ENCODE measurements around the gene DTNB. TPM values are rescaled to one million over a fixed set of nuclear protein-coding genes. Genes with fewer than 3 reads are reported as not detected.

DTNB gene
- total and polyA plus RNA-seq, 10 of the 15 experiments (the other 5 are each of a cell fraction or from before 2014, with no cell fraction given) = 4.5 to 30.6 (median 11.9) TPM

- TF ChIP-seq IRF5 (IDR thresholded peaks at IDR 0.05; ENCODE audit: borderline replicate concordance) (no peak), E2F4 (IDR thresholded peaks at IDR 0.05; ENCODE audit: low read depth, low read length) (no peak), SUZ12 (IDR thresholded peaks at IDR 0.05; ENCODE audit: unreplicated experiment) (no peak), NFYB (IDR thresholded peaks at IDR 0.05; ENCODE audit: insufficient read depth, low read depth, low read length) (no peak), SUPT20H (IDR thresholded peaks at IDR 0.05; ENCODE audit: borderline replicate concordance, control insufficient read depth, low read depth, low read length) (no peak), FOS (IDR thresholded peaks at IDR 0.05; ENCODE audit: borderline replicate concordance, extremely low read depth, insufficient read length) (no peak), IRF4 (IDR thresholded peaks at IDR 0.05; ENCODE audit: low read depth, low read length) (no peak), PAX5 (IDR thresholded peaks at IDR 0.05; ENCODE audit: borderline replicate concordance, low read depth, low read length) (peak; percentile 59; the same call in 1 of the 2 replicates), ZNF217 (IDR thresholded peaks at IDR 0.05) (no peak), ZBTB33 (IDR thresholded peaks at IDR 0.05) (no peak), IKZF2 (IDR thresholded peaks at IDR 0.05) (no peak), TAF1 (IDR thresholded peaks at IDR 0.05; ENCODE audit: borderline replicate concordance, low read depth, low read length) (no peak), SKIL (IDR thresholded peaks at IDR 0.05; ENCODE audit: low read depth, poor library complexity, severe bottlenecking) (no peak), MYC (IDR thresholded peaks at IDR 0.05; ENCODE audit: insufficient read depth, insufficient read length, insufficient replicate concordance, low read length, severe bottlenecking) (no peak), NRF1 (conservative IDR thresholded peaks at IDR 0.05; ENCODE audit: low read depth, low read length) (no peak), SREBF1 (IDR thresholded peaks at IDR 0.05; ENCODE audit: low read length) (no peak), JUNB (IDR thresholded peaks at IDR 0.05) (no peak), RUNX3 (IDR thresholded peaks at IDR 0.05; ENCODE audit: low read length) (no peak), CEBPB (IDR thresholded peaks at IDR 0.05; ENCODE audit: borderline replicate concordance in 1 of 2, low read depth in 2 of 2, low read length in 2 of 2) (no peak), RCOR1 (conservative IDR thresholded peaks at IDR 0.05; ENCODE audit: low read depth, low read length) (no peak), TCF7 (IDR thresholded peaks at IDR 0.05; ENCODE audit: borderline replicate concordance) (no peak), ZNF622 (IDR thresholded peaks at IDR 0.05) (no peak), IKZF1 (conservative IDR thresholded peaks at IDR 0.05) (peak; percentile 70), NR2F1 (conservative IDR thresholded peaks at IDR 0.05) (peak; percentile 91)
Measured at GRCh38 chr2:25673300-25674076, at the start of gene DTNB (continued).

Data from GM12878 (cell line).